Measurements from ENCODE around the gene LRRC8D. TPM values are rescaled to one million over a fixed set of nuclear protein-coding genes. Genes with fewer than 3 reads are reported as not detected.

LRRC8D gene
- total RNA-seq, 1 donor from 2014 or later: 36.0 TPM

DNA sequence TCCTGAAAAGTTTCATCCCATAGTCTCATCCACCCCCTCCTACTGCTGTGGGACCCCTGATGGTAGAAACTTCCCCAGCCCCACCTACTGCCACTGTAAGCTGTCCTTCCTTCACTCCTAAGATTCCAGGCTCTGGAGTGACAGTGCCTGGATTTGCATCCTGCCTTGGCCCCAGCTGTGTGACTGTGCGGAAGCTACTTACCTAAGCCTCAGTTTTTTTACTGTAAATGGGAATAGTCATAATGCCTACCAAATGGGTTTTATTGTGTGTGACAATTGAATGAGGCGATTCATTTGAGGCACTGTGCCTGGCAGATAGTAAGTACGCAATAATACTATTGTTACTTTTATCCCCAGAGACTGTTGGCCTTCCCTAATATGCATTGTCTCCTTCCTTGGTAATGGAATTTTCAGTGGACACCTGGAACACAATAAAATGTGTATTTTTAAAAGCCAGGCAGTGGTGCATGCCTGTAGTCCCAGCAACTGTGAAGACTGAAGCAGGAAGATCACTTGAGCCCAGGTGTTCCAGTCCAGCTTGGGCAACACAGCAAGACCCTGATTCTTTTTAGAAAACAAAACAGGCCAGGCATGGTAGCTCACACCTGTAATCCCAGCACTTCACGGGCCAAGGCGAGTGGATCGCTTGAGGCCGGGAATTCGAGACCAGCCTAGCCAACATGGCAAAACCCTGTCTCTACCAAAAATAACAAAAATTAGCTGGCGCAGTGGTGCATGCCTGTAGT, 119.0 kb downstream of the LRRC8D start:
- Mint-ChIP-seq H3K9me3 (no peaks in the 10 kb centered on the region), H3K4me3 (no peak overlapping the region), H3K4me1 (peaks cover 2% of the 10 kb centered on the region), H3K36me3 (ENCODE audit: low read depth) (peaks cover 18% of the 10 kb centered on the region), H3K27ac (no peak overlapping the region), H3K27me3 (no peaks in the 10 kb centered on the region)
- ChIA-PET POLR2A (interaction anchor here (0.6 kb wide), 1 partner anchor 10 kb away, joined by 4 read pairs; no protein-coding TSS in a partner anchor), CTCF (no interaction called here)
- DNase-seq (no peak), ATAC-seq (ENCODE audit: low read depth) (no peak)
- intact Hi-C loops (cut with micrococcal nuclease): no loop called here
- TF ChIP-seq, protein P1, sequence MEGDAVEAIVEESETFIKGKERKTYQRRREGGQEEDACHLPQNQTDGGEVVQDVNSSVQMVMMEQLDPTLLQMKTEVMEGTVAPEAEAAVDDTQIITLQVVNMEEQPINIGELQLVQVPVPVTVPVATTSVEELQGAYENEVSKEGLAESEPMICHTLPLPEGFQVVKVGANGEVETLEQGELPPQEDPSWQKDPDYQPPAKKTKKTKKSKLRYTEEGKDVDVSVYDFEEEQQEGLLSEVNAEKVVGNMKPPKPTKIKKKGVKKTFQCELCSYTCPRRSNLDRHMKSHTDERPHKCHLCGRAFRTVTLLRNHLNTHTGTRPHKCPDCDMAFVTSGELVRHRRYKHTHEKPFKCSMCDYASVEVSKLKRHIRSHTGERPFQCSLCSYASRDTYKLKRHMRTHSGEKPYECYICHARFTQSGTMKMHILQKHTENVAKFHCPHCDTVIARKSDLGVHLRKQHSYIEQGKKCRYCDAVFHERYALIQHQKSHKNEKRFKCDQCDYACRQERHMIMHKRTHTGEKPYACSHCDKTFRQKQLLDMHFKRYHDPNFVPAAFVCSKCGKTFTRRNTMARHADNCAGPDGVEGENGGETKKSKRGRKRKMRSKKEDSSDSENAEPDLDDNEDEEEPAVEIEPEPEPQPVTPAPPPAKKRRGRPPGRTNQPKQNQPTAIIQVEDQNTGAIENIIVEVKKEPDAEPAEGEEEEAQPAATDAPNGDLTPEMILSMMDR (IDR thresholded peaks at IDR 0.05): no peak

DNA sequence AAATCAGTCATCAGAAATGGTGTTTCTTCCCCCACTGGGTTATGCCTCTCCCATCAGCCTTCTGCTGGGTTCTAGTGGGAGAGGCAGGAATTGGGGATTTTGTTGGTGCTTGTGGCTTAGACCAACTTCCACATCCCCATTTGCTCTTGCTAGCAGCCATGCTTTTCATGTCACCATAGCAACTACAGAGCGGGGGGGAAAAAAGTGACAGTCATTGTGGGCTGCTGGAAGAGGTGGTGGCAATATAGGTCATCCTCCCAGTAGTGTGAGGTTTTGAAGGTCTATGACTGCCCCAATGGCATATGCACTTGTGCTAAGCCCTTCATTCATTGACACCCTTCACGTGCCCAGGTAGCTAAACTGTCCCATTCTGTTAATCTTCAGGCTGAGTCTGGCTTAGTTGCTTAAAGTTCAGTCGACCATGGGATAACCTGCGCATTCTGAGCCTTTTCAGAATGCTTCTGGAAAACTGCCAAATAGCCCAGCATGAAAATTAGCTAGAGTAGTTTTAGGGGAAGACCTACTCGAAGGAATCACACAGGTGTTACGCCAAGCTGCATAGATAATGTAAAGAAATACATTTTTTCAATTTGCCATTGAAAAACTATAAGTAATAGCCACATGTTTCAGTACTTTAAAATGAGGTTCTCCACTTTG, 120.4 kb downstream of the LRRC8D start:
- ATAC-seq (ENCODE audit: low read depth) (peak; percentile 49), DNase-seq (no peak)
- Mint-ChIP-seq H3K9me3 (no peaks in the 10 kb centered on the region), H3K4me3 (no peak overlapping the region), H3K27ac (no peak overlapping the region), H3K4me1 (peaks cover 2% of the 10 kb centered on the region), H3K27me3 (no peaks in the 10 kb centered on the region), H3K36me3 (ENCODE audit: low read depth) (peaks cover 6% of the 10 kb centered on the region)
- intact Hi-C loops (cut with micrococcal nuclease): no loop called here
- TF ChIP-seq, protein P1 (IDR thresholded peaks at IDR 0.05): no peak
- POLR2A ChIA-PET: no interaction called here
- CTCF ChIA-PET: no interaction called here

DNA sequence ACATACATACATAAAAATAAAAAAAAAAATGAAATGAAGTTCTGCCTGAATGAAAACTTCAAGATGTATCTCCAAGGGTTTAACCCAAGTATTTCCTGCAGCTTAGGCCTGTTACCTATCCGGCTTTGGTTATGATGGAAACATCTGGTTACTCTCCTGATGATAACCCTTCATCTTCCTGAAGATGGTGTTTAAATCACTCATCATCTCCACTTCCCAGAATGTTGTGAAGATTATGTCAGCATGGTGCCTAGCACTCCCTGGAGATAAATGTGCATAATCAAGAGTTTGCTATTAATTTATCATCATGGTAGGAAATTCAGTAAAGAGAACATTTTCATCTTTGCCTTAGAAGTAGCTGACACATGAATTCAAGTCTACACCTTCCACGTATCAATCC, 121.2 kb downstream of the LRRC8D start:
- Mint-ChIP-seq H3K4me3 (no peak overlapping the region), H3K9me3 (no peaks in the 10 kb centered on the region), H3K27me3 (no peaks in the 10 kb centered on the region), H3K27ac (no peak overlapping the region), H3K4me1 (peaks cover 2% of the 10 kb centered on the region), H3K36me3 (ENCODE audit: low read depth) (peaks cover 6% of the 10 kb centered on the region)
- intact Hi-C loops (cut with micrococcal nuclease): no loop called here
- POLR2A ChIA-PET: no interaction called here
- no peak for ATAC-seq (ENCODE audit: low read depth)
- no peak for DNase-seq
- TF ChIP-seq, protein P1 (IDR thresholded peaks at IDR 0.05): no peak
- CTCF ChIA-PET: no interaction called here

DNA sequence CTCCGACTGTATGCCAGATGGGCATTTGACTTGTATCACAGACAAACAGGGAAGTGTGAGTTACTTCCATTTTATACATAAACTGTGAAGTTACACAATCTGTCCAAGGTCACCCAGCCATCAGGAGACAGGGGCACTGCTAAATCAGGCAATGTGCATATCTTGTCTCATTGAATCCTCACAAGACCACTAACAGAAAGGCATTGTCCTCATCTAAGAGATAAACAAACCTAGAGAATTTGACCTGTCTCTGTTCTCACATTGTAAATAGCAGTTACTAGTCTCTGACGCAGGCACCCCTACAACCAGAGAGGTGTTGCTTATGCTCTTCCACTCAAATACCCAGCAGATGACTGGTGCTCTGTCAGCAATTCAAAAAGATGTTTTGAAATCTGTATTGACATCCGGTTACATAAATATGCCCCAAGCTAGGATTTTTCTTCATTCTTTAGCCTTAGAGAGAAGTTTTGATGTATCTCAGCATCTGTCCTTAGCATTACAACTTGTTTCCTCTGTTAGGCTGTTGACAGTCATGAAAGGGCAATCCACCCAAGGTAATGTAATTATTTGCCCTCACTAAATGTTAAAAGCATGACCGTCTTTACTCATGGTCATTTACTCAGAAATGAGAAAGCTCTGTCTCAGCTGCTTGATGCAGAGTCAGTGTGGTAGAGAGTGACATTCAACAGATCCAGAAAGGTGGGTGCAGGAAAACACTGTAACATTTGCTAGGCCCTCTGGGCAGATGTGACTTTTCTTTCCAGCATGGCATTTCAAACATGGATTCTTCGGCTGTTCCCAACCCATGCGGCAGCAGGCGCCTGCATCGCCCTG, 122.2 kb downstream of the LRRC8D start:
- TF ChIP-seq, protein P1 (IDR thresholded peaks at IDR 0.05): no peak
- no peak for ATAC-seq (ENCODE audit: low read depth)
- H3K27ac Mint-ChIP-seq: no peak overlapping the region
- no peak for DNase-seq
- peaks cover 2% of the 10 kb centered on the region for H3K4me1 Mint-ChIP-seq
- POLR2A ChIA-PET: no interaction called here
- no peak overlapping the region for H3K4me3 Mint-ChIP-seq
- no peaks in the 10 kb centered on the region for H3K9me3 Mint-ChIP-seq
- no peaks in the 10 kb centered on the region for H3K27me3 Mint-ChIP-seq
- CTCF ChIA-PET: no interaction called here
- H3K36me3 Mint-ChIP-seq (ENCODE audit: low read depth): peaks cover 4% of the 10 kb centered on the region
- intact Hi-C loops (cut with micrococcal nuclease): no loop called here

All from activated B cell treated with CpG ODN at 0.5 μM for 24 hours (primary cell).